ENCODE data around the gene MAP3K2. TPM values are rescaled to one million over a fixed set of nuclear protein-coding genes. Genes with fewer than 3 reads are reported as not detected.

The MAP3K2 gene
- total RNA-seq, 2 experiments from 2014 or later, result 55.7 to 58.5 TPM

- ChIA-PET POLR2A (no interaction called here), CTCF (interaction anchor here (1.5 kb wide), 1 partner anchor 153 kb away, joined by 4 read pairs; no protein-coding TSS in a partner anchor)
- DNase-seq (no peak), ATAC-seq (no peak)
- no peaks in the 10 kb centered on the region for H3K27me3 Mint-ChIP-seq (ENCODE audit: low read depth)
- no peak overlapping the region for H3K27ac Mint-ChIP-seq
- no peak overlapping the region for H3K4me3 Mint-ChIP-seq
- no peaks in the 10 kb centered on the region for H3K9me3 Mint-ChIP-seq (ENCODE audit: insufficient read depth)
- peaks cover 22% of the 10 kb centered on the region for H3K36me3 Mint-ChIP-seq (ENCODE audit: low read depth)
- H3K4me1 Mint-ChIP-seq (ENCODE audit: low read depth), result no peaks in the 10 kb centered on the region
These were observed 61.4 kb downstream of the MAP3K2 start for GRCh38 chr2:127326289-127326945.

- no peak for DNase-seq
- H3K4me1 Mint-ChIP-seq (ENCODE audit: low read depth), result no peaks in the 10 kb centered on the region
- H3K27ac Mint-ChIP-seq, result no peak overlapping the region
- ChIA-PET CTCF (interaction anchor here (1.0 to 2.5 kb wide), 12 partner anchors 9 to 157 kb away, joined by 3 to 12 read pairs (median 4); no protein-coding TSS in a partner anchor), POLR2A (no interaction called here)
- H3K9me3 Mint-ChIP-seq (ENCODE audit: insufficient read depth), result no peaks in the 10 kb centered on the region
- H3K4me3 Mint-ChIP-seq, result no peak overlapping the region
- peaks cover 35% of the 10 kb centered on the region for H3K36me3 Mint-ChIP-seq (ENCODE audit: low read depth)
- H3K27me3 Mint-ChIP-seq (ENCODE audit: low read depth), result no peaks in the 10 kb centered on the region
- no peak for ATAC-seq
These were observed 63.1 kb downstream of the MAP3K2 start for GRCh38 chr2:127324635-127325034.

GRCh38 chr2:127321303-127321702 is 66.5 kb downstream of the MAP3K2 start:
- ATAC-seq, result no peak
- ChIA-PET CTCF (no interaction called here), POLR2A (no interaction called here)
- Mint-ChIP-seq H3K36me3 (ENCODE audit: low read depth) (peaks cover 52% of the 10 kb centered on the region), H3K27me3 (ENCODE audit: low read depth) (no peaks in the 10 kb centered on the region), H3K4me1 (ENCODE audit: low read depth) (no peaks in the 10 kb centered on the region), H3K4me3 (no peak overlapping the region), H3K9me3 (ENCODE audit: insufficient read depth) (no peaks in the 10 kb centered on the region), H3K27ac (no peak overlapping the region)
- DNase-seq, result no peak

- ChIA-PET POLR2A (no interaction called here), CTCF (interaction anchor here (0.9 kb wide), 1 partner anchor 158 kb away, joined by 3 read pairs; no protein-coding TSS in a partner anchor)
- Mint-ChIP-seq H3K9me3 (ENCODE audit: insufficient read depth) (no peaks in the 10 kb centered on the region), H3K4me3 (no peak overlapping the region), H3K27me3 (ENCODE audit: low read depth) (no peaks in the 10 kb centered on the region), H3K36me3 (ENCODE audit: low read depth) (peaks cover 52% of the 10 kb centered on the region), H3K27ac (no peak overlapping the region), H3K4me1 (ENCODE audit: low read depth) (no peaks in the 10 kb centered on the region)
- DNase-seq, result no peak
- ATAC-seq, result no peak
These were observed 67.0 kb downstream of the MAP3K2 start for GRCh38 chr2:127320586-127321275.

GRCh38 chr2:127320067-127320466 is 67.7 kb downstream of the MAP3K2 start:
- H3K4me3 Mint-ChIP-seq, result no peak overlapping the region
- ATAC-seq (no peak), DNase-seq (no peak)
- POLR2A ChIA-PET, result no interaction called here
- H3K27ac Mint-ChIP-seq, result no peak overlapping the region
- H3K4me1 Mint-ChIP-seq (ENCODE audit: low read depth), result no peaks in the 10 kb centered on the region
- H3K27me3 Mint-ChIP-seq (ENCODE audit: low read depth), result no peaks in the 10 kb centered on the region
- no peaks in the 10 kb centered on the region for H3K9me3 Mint-ChIP-seq (ENCODE audit: insufficient read depth)
- CTCF ChIA-PET, result interaction anchor here (0.9 kb wide), 1 partner anchor 159 kb away, joined by 3 read pairs; no protein-coding TSS in a partner anchor
- H3K36me3 Mint-ChIP-seq (ENCODE audit: low read depth), result peaks cover 55% of the 10 kb centered on the region

GRCh38 chr2:127314193-127314988 is 73.4 kb downstream of the MAP3K2 start:
- ChIA-PET POLR2A (no interaction called here), CTCF (no interaction called here)
- DNase-seq, result no peak
- Mint-ChIP-seq H3K4me1 (ENCODE audit: low read depth) (no peaks in the 10 kb centered on the region), H3K36me3 (ENCODE audit: low read depth) (peaks cover 44% of the 10 kb centered on the region), H3K27me3 (ENCODE audit: low read depth) (no peaks in the 10 kb centered on the region), H3K9me3 (ENCODE audit: insufficient read depth) (no peaks in the 10 kb centered on the region), H3K27ac (no peak overlapping the region), H3K4me3 (no peak overlapping the region)
- no peak for ATAC-seq

- peaks cover 39% of the 10 kb centered on the region for H3K36me3 Mint-ChIP-seq (ENCODE audit: low read depth)
- POLR2A ChIA-PET, result no interaction called here
- H3K27ac Mint-ChIP-seq, result no peak overlapping the region
These were observed 74.4 kb downstream of the MAP3K2 start for GRCh38 chr2:127313406-127313805.

GRCh38 chr2:127310980-127311379 is 76.8 kb downstream of the MAP3K2 start:
- ATAC-seq (no peak), DNase-seq (no peak)
- Mint-ChIP-seq H3K9me3 (ENCODE audit: insufficient read depth) (no peaks in the 10 kb centered on the region), H3K4me1 (ENCODE audit: low read depth) (no peaks in the 10 kb centered on the region), H3K4me3 (no peak overlapping the region), H3K27ac (no peak overlapping the region), H3K36me3 (ENCODE audit: low read depth) (peaks cover 42% of the 10 kb centered on the region), H3K27me3 (ENCODE audit: low read depth) (no peaks in the 10 kb centered on the region)
- ChIA-PET CTCF (interaction anchor here (1.2 kb wide), 1 partner anchor 45 kb away, joined by 3 read pairs; no protein-coding TSS in a partner anchor), POLR2A (no interaction called here)

More at GRCh38 chr2:127313406-127313805, 74.4 kb downstream of the MAP3K2 start:
- H3K4me3 Mint-ChIP-seq, result no peak overlapping the region
- H3K9me3 Mint-ChIP-seq (ENCODE audit: insufficient read depth), result no peaks in the 10 kb centered on the region
- CTCF ChIA-PET, result no interaction called here
- no peak for ATAC-seq
- no peaks in the 10 kb centered on the region for H3K4me1 Mint-ChIP-seq (ENCODE audit: low read depth)
- no peaks in the 10 kb centered on the region for H3K27me3 Mint-ChIP-seq (ENCODE audit: low read depth)
- no peak for DNase-seq

GRCh38 chr2:127309468-127309867 is 78.3 kb downstream of the MAP3K2 start:
- Mint-ChIP-seq H3K27me3 (ENCODE audit: low read depth) (no peaks in the 10 kb centered on the region), H3K4me1 (ENCODE audit: low read depth) (no peaks in the 10 kb centered on the region), H3K4me3 (no peak overlapping the region), H3K9me3 (ENCODE audit: insufficient read depth) (no peaks in the 10 kb centered on the region), H3K27ac (no peak overlapping the region), H3K36me3 (ENCODE audit: low read depth) (peaks cover 38% of the 10 kb centered on the region)
- DNase-seq (no peak), ATAC-seq (no peak)
- ChIA-PET POLR2A (no interaction called here), CTCF (interaction anchor here (0.9 kb wide), 1 partner anchor 15 kb away, joined by 3 read pairs; no protein-coding TSS in a partner anchor)

GRCh38 chr2:127308586-127309138 is 79.1 kb downstream of the MAP3K2 start:
- H3K27me3 Mint-ChIP-seq (ENCODE audit: low read depth), result no peaks in the 10 kb centered on the region
- ATAC-seq, result no peak
- no peaks in the 10 kb centered on the region for H3K9me3 Mint-ChIP-seq (ENCODE audit: insufficient read depth)
- CTCF ChIA-PET, result interaction anchor here (0.9 to 1.9 kb wide), 3 partner anchors 15 to 171 kb away, joined by 3 to 9 read pairs (median 6); no protein-coding TSS in a partner anchor
- no peaks in the 10 kb centered on the region for H3K4me1 Mint-ChIP-seq (ENCODE audit: low read depth)
- peaks cover 34% of the 10 kb centered on the region for H3K36me3 Mint-ChIP-seq (ENCODE audit: low read depth)
- POLR2A ChIA-PET, result no interaction called here
- H3K27ac Mint-ChIP-seq, result no peak overlapping the region
- no peak for DNase-seq
- no peak overlapping the region for H3K4me3 Mint-ChIP-seq

- DNase-seq, result no peak
- POLR2A ChIA-PET, result interaction anchor here (0.6 kb wide), 1 partner anchor 12 kb away, joined by 3 read pairs; the partner anchor contains the start of gene ERCC3
- H3K27ac Mint-ChIP-seq, result no peak overlapping the region
- H3K9me3 Mint-ChIP-seq (ENCODE audit: insufficient read depth), result no peaks in the 10 kb centered on the region
- no peak for ATAC-seq
- H3K4me1 Mint-ChIP-seq (ENCODE audit: low read depth), result no peaks in the 10 kb centered on the region
- CTCF ChIA-PET, result interaction anchor here (0.6 to 1.4 kb wide), 2 partner anchors 109 to 166 kb away, joined by 3 to 5 read pairs; no protein-coding TSS in a partner anchor
- H3K27me3 Mint-ChIP-seq (ENCODE audit: low read depth), result no peaks in the 10 kb centered on the region
- no peak overlapping the region for H3K4me3 Mint-ChIP-seq
- peaks cover 26% of the 10 kb centered on the region for H3K36me3 Mint-ChIP-seq (ENCODE audit: low read depth)
These were observed 81.7 kb downstream of the MAP3K2 start for GRCh38 chr2:127305990-127306585.

Data from activated CD8-positive, alpha-beta T cell treated with anti-CD3 and anti-CD28 coated beads, Interleukin-2, amount 10 ng/mL, durations not matched to agents 7 days and 5 days (primary cell).